GM12873 (cell line): ENCODE measurements around the gene TPGS1.

Experiments
- TF ChIP-seq, protein P1 (sequence below): IDR thresholded peaks from 2 replicates; pipeline ENCODE4 v1.5.1; 2012; ENCODE audit warnings: low read depth, mild to moderate bottlenecking, moderate library complexity, low read length, control low read depth; ENCODE audit not compliant: insufficient read depth; ENCODE audit errors: missing control alignments

TPGS1 gene

DNA sequence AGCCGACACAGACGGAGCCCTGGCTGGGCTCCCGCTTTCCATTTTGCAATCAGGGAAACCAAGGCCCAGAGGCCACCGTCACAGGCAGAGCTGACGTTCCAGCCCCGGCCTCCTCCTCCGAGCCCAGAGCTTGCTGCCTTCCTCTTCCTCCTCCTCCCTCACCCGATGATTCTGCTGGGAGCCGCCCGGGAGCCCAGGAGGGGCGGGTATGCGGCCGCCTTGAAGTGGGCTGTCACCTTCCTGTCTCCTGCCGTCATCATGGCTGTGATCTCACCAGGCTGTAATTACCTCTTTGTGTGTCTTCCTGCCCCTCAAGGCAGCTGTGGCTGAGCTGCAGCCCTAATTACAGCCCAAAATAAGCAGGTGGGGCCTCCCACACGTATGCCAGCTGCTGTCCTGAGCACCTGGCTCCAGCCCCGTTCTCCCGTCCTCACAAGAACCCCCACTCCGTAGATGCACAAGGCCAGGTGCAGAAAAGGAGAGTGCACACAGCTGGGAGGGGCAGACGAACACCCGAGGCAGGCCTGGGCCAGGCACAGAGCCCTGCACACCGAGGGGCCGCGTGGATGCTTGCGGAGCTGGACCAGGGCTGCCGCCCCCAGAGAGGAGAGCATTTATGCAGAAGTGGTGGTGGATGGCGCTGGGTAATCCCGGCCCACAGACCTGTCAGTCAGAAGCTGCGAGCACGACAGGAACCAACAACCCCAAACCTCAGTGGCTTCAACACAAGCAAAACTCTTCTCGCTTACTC lies 4.0 kb downstream of the TPGS1 start:
- TF ChIP-seq, protein P1, sequence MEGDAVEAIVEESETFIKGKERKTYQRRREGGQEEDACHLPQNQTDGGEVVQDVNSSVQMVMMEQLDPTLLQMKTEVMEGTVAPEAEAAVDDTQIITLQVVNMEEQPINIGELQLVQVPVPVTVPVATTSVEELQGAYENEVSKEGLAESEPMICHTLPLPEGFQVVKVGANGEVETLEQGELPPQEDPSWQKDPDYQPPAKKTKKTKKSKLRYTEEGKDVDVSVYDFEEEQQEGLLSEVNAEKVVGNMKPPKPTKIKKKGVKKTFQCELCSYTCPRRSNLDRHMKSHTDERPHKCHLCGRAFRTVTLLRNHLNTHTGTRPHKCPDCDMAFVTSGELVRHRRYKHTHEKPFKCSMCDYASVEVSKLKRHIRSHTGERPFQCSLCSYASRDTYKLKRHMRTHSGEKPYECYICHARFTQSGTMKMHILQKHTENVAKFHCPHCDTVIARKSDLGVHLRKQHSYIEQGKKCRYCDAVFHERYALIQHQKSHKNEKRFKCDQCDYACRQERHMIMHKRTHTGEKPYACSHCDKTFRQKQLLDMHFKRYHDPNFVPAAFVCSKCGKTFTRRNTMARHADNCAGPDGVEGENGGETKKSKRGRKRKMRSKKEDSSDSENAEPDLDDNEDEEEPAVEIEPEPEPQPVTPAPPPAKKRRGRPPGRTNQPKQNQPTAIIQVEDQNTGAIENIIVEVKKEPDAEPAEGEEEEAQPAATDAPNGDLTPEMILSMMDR = no peak

DNA sequence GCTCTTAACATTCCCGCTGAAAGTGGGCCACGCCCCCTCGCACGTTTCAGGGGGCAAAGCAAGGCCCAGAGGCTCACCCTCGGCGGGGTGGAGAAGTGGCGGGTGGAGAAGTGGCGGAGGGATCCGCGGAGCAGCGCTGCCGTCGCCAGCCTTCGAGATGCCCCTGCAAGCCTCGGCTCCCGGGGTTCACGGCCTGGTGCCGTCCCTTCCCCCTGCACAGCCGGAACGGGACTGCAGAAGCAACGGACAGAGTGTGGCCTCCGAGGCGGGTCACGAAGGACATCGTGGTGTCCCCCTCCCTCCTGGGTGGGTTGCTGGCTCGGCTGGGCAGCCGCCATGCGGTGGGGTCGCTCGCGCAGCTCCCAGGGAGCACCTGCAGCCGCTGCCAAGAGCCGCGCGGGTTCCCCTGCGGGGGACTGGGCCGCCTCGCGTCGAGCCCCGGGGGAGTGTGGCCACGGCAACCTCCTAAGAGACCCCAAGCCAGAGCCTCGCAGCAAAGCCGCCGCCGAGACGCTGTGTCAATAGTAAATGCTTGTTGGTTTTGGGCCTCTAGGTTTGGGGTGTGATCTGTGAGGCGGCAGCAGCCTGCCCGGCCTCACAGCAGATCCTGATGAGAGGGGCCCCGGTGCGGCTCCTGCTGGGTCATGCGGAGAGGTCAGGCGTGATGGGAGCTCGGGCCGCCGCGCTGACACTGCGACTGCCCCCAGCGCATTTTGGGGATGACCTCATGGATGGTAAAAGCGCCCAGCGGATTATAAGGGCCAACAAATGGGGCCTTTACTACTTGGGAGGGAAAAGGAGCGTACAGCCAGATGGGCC lies 5.5 kb downstream of the TPGS1 start:
- TF ChIP-seq, protein P1 = no peak

GRCh38 chr19:513368-514165 lies 6.3 kb downstream of the TPGS1 start:
- TF ChIP-seq, protein P1 = no peak

GRCh38 chr19:514166-514663 lies 6.9 kb downstream of the TPGS1 start:
- TF ChIP-seq, protein P1 = no peak

DNA sequence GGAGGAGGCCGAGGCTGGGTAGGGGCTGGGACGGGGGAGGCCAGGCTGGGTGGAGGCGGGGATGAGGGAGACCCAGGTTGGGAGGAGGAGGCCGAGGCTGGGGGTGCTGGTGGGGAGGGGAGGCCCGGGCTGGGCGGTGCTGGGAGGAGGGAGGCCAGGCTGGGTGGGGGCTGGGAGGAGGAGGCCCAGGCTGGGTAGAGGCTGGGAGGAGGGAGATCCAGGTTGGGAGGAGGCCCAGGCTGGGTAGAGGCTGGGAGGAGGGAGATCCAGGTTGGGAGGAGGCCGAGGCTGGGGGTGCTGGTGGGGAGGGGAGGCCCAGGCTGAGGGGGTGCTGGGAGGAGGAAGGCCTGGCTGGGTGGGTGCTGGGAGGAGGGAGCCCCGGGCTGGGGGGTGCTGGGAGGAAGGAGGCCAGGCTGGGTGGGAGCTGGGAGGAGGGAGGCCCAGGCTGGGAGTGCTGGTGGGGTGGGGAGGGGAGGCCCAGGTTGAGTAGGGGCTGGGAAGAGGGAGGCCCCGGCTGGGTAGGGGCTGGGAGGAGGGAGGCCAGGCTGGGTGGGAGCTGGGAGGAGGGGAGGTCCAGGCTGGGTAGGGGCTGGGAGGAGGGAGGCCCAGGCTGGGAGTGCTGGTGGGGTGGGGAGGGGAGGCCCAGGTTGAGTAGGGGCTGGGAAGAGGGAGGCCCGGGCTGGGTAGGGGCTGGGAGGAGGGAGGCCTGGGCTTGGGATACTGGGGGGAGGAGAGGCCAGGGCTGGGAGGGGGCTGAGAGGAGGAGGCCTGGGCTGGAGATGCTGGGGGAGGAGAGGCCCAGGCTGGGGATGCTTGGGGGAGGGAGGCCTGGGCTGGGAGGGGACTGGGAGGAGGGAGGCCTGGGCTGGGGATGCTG lies 10.7 kb downstream of the TPGS1 start:
- TF ChIP-seq, protein P1 = no peak

DNA sequence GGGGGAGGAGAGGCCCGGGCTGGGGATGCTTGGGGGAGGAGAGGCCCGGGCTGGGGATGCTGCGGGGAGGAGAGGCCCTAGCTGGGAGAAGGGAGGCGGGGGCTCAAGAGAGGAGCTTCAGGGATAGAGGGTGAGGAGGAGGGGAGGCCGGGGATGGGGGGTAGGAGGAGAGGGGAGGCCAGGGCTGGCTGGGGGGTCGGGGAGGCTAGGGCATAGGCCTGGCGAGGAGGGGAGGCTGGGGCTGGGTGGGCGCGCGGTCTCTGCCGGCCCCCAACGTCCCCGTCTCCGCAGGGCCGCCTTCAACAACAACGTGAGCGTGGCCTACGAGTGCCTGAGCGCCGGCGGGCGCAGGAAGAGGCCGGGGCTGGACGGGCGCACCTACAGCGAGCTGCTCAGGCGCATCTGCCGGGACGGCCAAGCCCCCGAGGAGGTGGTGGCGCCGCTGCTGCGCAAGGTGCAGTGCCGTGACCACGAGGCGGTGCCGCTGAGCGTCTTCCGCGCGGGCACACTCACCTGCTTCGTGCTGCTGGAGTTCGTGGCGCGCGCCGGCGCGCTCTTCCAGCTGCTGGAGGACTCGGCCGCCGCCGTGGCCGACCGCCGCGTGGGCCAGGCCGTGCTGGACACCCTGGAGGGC lies 11.4 kb downstream of the TPGS1 start:
- TF ChIP-seq, protein P1 = no peak
